K562 (cell line): ENCODE data around the gene GATA5. TPM values are rescaled to one million over a fixed set of nuclear protein-coding genes. Genes with fewer than 3 reads are reported as not detected.

ENCODE experiments used
- HMBOX1 ChIP-seq: sonication (generic); IDR thresholded peaks from 2 replicates; pipeline ENCODE4 v1.6.1; 2016
- MGA ChIP-seq: fragments of 450-650 bp; IDR thresholded peaks from 2 replicates; pipeline ENCODE4 v1.6.1; 2016; ENCODE audit warnings: mild to moderate bottlenecking, moderate library complexity
- NR4A1 ChIP-seq, 2 experiments: fragments of 250-450 bp in 1 of 2; fragments of 450-650 bp in 1 of 2; sonication (Bioruptor Pico) in 1 of 2; IDR thresholded peaks; 2 replicates each; pipeline versions ENCODE4 v1.4.0 to v1.6.1; 2016 to 2020; ENCODE audit warnings: mild to moderate bottlenecking in 2 of 2, missing compliant biosample characterization in 1 of 2, missing genetic modification characterization in 1 of 2, moderate library complexity in 1 of 2
- RERE ChIP-seq: sonication (generic); formaldehyde crosslinking; IDR thresholded peaks from 2 replicates; pipeline ENCODE4 v1.8.0; 2023; ENCODE audit warnings: missing genetic modification reagents, mild to moderate bottlenecking, borderline replicate concordance
- polyA plus RNA-seq, 8 experiments: library from polyadenylated mRNA; depleted of rRNA in 4 of 8; stranded (reverse) in 5 of 8; unstranded in 3 of 8; fragments of >200 nt; fragmentation: Nextera tagmentation in 2 of 8; fragmentation: Illumina TruSeq in 1 of 8; extraction: Ambion mirVana in 2 of 8; extraction: Trizol in 1 of 8; gene quantifications; 2 replicates each; pipeline versions ENCODE4 v1.2.1 to v1.2.3, GENCODE V29; 2011 to 2014; ENCODE audit warnings: inconsistent platforms in 1 of 8, missing spikeins in 1 of 8
- total RNA-seq, 7 experiments: library from RNA; depleted of rRNA in 6 of 7; stranded (reverse); fragments of >200 nt in 6 of 7; fragmentation: Illumina TruSeq in 2 of 7; extraction: Trizol in 2 of 7; gene quantifications; 2 replicates each; pipeline versions ENCODE4 v1.2.1 to v1.2.3, GENCODE V29; 2011 to 2021; ENCODE audit warnings: low replicate concordance in 1 of 7

Gene GATA5
- total and polyA plus RNA-seq, 9 of the 15 experiments (the other 6 are each of a cell fraction or from before 2014, with no cell fraction given): 0.09 to 0.57 (median 0.20) TPM; not detected in 3

GRCh38 chr20:62417981-62418708, 57.6 kb downstream of the GATA5 start (continued):
- no peak for TF ChIP-seq MGA
- no peak for TF ChIP-seq NR4A1 (CRISPR knock-in tag; IDR thresholded peaks at IDR 0.05)
- no peak for TF ChIP-seq NR4A1 (tag; IDR thresholded peaks at IDR 0.05)
- TF ChIP-seq HMBOX1: no peak
- 0 out of 2 replicates have a peak, but pooled peaks have one; percentile 27 for TF ChIP-seq RERE (CRISPR knock-in tag)
